Uterus (tissue), 4 donors: Measurements from ENCODE around the gene UGP2. TPM values are rescaled to one million over a fixed set of nuclear protein-coding genes. Genes with fewer than 3 reads are reported as not detected.

Experiments
- DNase-seq, 2 donors: peaks; one replicate each; pipeline ENCODE4 v3.0.0-alpha.2; 2019 to 2020
- H3K27ac ChIP-seq, 2 donors: fragments of 200-600 bp; sonication (generic); 1 replicate in 1 of 2; 2 replicates in 1 of 2; pipeline ENCODE4 v1.5.1; 2016 to 2018
- H3K27me3 ChIP-seq, 2 donors: fragments of 200-600 bp; sonication (generic); one replicate each; pipeline ENCODE4 v1.5.1; 2018 to 2019; ENCODE audit warnings: control low read depth in 1 of 2
- H3K36me3 ChIP-seq, 2 donors: fragments of 200-600 bp; sonication (generic); one replicate each; pipeline ENCODE4 v1.5.1; 2019; ENCODE audit warnings: control low read depth in 1 of 2
- H3K4me1 ChIP-seq, 2 donors: fragments of 200-600 bp; sonication (generic); one replicate each; pipeline ENCODE4 v1.5.1; 2018 to 2019; ENCODE audit warnings: control low read depth in 1 of 2
- H3K4me3 ChIP-seq, 2 donors: fragments of 200-600 bp; sonication (generic); 1 replicate in 1 of 2; 2 replicates in 1 of 2; pipeline ENCODE4 v1.5.1; 2018 to 2019; ENCODE audit warnings: mild to moderate bottlenecking in 1 of 2
- H3K9me3 ChIP-seq, 2 donors: fragments of 200-600 bp; sonication (generic); one replicate each; pipeline ENCODE4 v1.5.1; 2019; ENCODE audit warnings: control low read depth in 1 of 2
- POLR2A ChIP-seq, 2 donors: fragments of 450-650 bp; IDR thresholded peaks; one replicate each; pipeline ENCODE4 v1.6.1; 2016; ENCODE audit warnings: antibody characterized with exemption in 2 of 2, mild to moderate bottlenecking in 1 of 2, moderate library complexity in 1 of 2
- intact Hi-C: fragments of 100-400 bp; cut with DNase I; formaldehyde crosslinking; loops from one replicate; pipeline ENCODE4 v1.15.1; 2023; ENCODE audit warnings: low total_unique reads
- total RNA-seq, 4 donors: library from RNA; depleted of rRNA in 3 of 4; stranded (reverse); fragments of >200 nt in 3 of 4; gene quantifications; one replicate each; pipeline versions ENCODE4 v1.1.0 to v1.2.4, GENCODE V29; 2014 to 2023
- TF ChIP-seq, protein P1 (sequence below), 4 experiments: fragments of 200-600 bp in 2 of 4; fragments of 450-650 bp in 2 of 4; sonication (generic) in 2 of 4; IDR thresholded peaks; one replicate each; pipeline ENCODE4 v1.5.1; 2016 to 2019; ENCODE audit warnings: antibody characterized with exemption in 4 of 4, mild to moderate bottlenecking in 2 of 4, moderate library complexity in 1 of 4
- donor health status: DM: yes; HTN: yes; CAD: no.

UGP2 gene
- total RNA-seq, 4 donors from 2014 or later, result 90.7 to 181 (median 106) TPM

DNA sequence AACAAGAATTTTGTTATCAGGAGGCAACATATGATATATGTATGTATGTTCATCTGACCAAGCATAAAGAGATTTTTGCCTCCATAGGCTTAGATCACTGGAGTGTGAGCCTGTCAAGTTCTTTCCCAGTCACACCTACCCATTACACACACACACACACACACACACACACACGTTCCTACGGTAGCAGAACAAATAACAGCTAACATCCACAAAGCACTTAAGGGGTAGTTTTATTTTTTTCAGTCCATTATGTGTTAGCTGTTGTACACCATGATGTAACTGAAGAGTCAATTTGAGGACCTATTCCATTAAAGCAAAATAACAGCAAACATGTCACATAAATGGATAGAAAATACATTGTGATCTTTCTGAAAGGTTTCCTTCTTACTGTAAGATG, 39.5 kb downstream of the UGP2 start:
- no peaks in the 10 kb centered on the region for H3K27me3 ChIP-seq
- no peak for DNase-seq
- no peaks in the 10 kb centered on the region for H3K36me3 ChIP-seq
- no peaks in the 10 kb centered on the region for H3K9me3 ChIP-seq
- H3K4me1 ChIP-seq, result no peaks in the 10 kb centered on the region
- no peak overlapping the region for H3K27ac ChIP-seq
- no peak overlapping the region for H3K4me3 ChIP-seq
- TF ChIP-seq, protein P1, sequence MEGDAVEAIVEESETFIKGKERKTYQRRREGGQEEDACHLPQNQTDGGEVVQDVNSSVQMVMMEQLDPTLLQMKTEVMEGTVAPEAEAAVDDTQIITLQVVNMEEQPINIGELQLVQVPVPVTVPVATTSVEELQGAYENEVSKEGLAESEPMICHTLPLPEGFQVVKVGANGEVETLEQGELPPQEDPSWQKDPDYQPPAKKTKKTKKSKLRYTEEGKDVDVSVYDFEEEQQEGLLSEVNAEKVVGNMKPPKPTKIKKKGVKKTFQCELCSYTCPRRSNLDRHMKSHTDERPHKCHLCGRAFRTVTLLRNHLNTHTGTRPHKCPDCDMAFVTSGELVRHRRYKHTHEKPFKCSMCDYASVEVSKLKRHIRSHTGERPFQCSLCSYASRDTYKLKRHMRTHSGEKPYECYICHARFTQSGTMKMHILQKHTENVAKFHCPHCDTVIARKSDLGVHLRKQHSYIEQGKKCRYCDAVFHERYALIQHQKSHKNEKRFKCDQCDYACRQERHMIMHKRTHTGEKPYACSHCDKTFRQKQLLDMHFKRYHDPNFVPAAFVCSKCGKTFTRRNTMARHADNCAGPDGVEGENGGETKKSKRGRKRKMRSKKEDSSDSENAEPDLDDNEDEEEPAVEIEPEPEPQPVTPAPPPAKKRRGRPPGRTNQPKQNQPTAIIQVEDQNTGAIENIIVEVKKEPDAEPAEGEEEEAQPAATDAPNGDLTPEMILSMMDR (IDR thresholded peaks at IDR 0.05), result no peak
- TF ChIP-seq POLR2A (IDR thresholded peaks at IDR 0.05), result no peak
- intact Hi-C loops, result loop anchor here (10.0 kb wide), 1 partner anchor 304 kb away; no protein-coding TSS in a partner anchor

DNA sequence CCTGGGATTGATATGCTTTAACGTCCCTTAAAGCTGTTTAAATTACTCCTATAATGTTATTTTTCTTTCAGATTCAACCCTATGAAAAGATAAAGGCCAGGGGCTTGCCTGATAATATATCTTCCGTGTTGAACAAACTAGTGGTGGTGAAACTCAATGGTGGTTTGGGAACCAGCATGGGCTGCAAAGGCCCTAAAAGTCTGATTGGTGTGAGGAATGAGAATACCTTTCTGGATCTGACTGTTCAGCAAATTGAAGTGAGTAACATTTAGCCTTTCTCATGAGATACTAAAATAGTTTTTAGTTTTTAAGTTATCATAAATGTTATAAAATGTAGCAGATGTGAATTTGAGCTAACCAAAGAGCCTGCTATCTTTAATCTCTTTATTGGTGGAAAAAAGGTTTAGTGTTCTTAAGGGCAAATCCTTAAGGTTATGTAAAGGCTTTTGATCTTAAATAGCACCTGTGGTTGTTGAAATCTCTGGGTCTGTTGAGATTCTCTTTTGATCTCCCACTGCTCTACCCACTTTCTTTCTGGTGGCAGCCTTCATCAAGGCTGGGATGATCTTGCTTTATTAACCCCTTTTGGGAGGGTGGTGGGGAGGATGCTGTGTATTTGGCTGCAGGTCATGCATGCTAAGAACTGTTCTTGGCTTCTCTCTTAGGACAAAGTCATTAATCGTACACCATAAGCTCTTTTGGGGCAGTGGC, 40.9 kb downstream of the UGP2 start:
- no peak for DNase-seq
- H3K4me3 ChIP-seq, result no peak overlapping the region
- H3K27me3 ChIP-seq, result no peaks in the 10 kb centered on the region
- no peak overlapping the region for H3K27ac ChIP-seq
- no peak for TF ChIP-seq POLR2A (IDR thresholded peaks at IDR 0.05)
- TF ChIP-seq, protein P1 (IDR thresholded peaks at IDR 0.05), result no peak
- H3K9me3 ChIP-seq, result no peaks in the 10 kb centered on the region
- intact Hi-C loops, result loop anchor here (10.0 kb wide), 1 partner anchor 302 kb away; no protein-coding TSS in a partner anchor
- no peaks in the 10 kb centered on the region for H3K36me3 ChIP-seq
- no peaks in the 10 kb centered on the region for H3K4me1 ChIP-seq

DNA sequence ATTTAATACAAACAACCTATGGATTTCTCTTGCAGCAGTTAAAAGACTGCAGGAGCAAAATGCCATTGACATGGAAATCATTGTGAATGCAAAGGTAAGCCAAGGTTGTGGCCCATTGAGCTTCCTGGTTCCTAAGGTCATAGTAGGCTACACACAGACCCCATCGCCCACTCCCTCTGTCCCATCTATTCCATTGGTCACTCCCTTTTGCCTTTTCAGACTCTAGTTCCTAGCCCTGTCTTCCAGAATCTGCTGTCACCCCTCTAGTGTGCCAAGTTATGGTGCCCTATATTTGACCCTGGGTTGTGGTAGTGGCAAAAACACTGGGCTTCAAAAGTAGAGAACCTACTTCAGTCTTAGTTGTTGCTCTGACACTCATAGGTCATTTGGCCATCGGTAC, 44.7 kb downstream of the UGP2 start:
- Histone ChIP-seq H3K4me3 (no peak overlapping the region), H3K27ac (no peak overlapping the region), H3K4me1 (no peaks in the 10 kb centered on the region), H3K27me3 (no peaks in the 10 kb centered on the region), H3K9me3 (no peaks in the 10 kb centered on the region), H3K36me3 (no peaks in the 10 kb centered on the region)
- no peak for DNase-seq
- TF ChIP-seq, protein P1 (IDR thresholded peaks at IDR 0.05), result no peak
- TF ChIP-seq POLR2A (IDR thresholded peaks at IDR 0.05), result no peak
- intact Hi-C loops, result loop anchor here (10.0 kb wide), 1 partner anchor 298 kb away; no protein-coding TSS in a partner anchor

DNA sequence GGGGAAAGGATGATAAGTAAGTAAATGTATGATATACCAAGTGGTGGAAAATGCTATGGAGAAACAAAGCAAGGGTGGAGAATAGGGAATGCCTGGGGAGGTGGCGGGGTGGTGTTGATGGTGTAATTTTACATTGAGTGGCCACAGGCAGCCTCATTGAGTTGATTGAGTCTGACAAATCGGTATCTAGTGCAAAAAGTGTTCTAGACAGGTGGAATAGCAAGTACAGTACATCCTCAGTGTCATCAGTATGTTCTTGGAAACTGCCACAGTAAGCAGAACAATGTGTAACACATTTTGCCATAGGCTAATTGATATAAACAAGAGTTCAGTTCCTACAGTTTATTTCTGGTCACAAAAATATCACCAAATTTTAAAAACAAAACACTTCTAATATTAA, 46.4 kb downstream of the UGP2 start:
- TF ChIP-seq POLR2A (IDR thresholded peaks at IDR 0.05), result no peak
- TF ChIP-seq, protein P1 (IDR thresholded peaks at IDR 0.05), result no peak
- Histone ChIP-seq H3K36me3 (no peaks in the 10 kb centered on the region), H3K4me3 (no peak overlapping the region), H3K27me3 (no peaks in the 10 kb centered on the region), H3K4me1 (no peaks in the 10 kb centered on the region), H3K27ac (no peak overlapping the region), H3K9me3 (no peaks in the 10 kb centered on the region)
- intact Hi-C loops, result loop anchor here (10.0 kb wide), 1 partner anchor 297 kb away; no protein-coding TSS in a partner anchor
- DNase-seq, result no peak
